Gastrocnemius medialis (tissue), 4 donors: ENCODE measurements around the gene MICU1. TPM values are rescaled to one million over a fixed set of nuclear protein-coding genes. Genes with fewer than 3 reads are reported as not detected.

ENCODE experiments used
- ATAC-seq, 2 donors: fragments of 150-250 bp; one replicate each; pipeline ENCODE4 v1.9.1; 2016
- DNase-seq, 2 donors: peaks; one replicate each; pipeline ENCODE4 v3.0.0-alpha.2; 2019
- H3K27ac ChIP-seq, 4 donors: fragments of 200-600 bp; sonication (generic); 1 replicate in 1 of 4; 2 replicates in 3 of 4; pipeline ENCODE4 v1.5.1; 2016 to 2018; ENCODE audit warnings: mild to moderate bottlenecking in 2 of 4, moderate library complexity in 1 of 4
- H3K27me3 ChIP-seq, 3 donors: fragments of 200-600 bp; sonication (generic) in 2 of 3; 1 replicate in 1 of 3; 2 replicates in 2 of 3; pipeline versions ENCODE4 v1.5.1 to v1.6.0; 2016 to 2019; ENCODE audit warnings: mild to moderate bottlenecking in 1 of 3, moderate library complexity in 1 of 3
- H3K36me3 ChIP-seq, 2 donors: fragments of 200-600 bp; sonication (generic) in 1 of 2; one replicate each; pipeline ENCODE4 v1.5.1; 2017 to 2018
- H3K4me1 ChIP-seq, 2 donors: fragments of 200-600 bp; sonication (generic) in 1 of 2; one replicate each; pipeline ENCODE4 v1.5.1; 2016 to 2017; ENCODE audit warnings: mild to moderate bottlenecking in 2 of 2
- H3K4me3 ChIP-seq, 4 donors: fragments of 200-600 bp; sonication (generic) in 3 of 4; 1 replicate in 1 of 4; 2 replicates in 3 of 4; pipeline ENCODE4 v1.5.1; 2016 to 2019; ENCODE audit warnings: mild to moderate bottlenecking in 2 of 4
- H3K9me3 ChIP-seq, 3 donors: fragments of 200-600 bp; sonication (generic) in 2 of 3; 1 replicate in 1 of 3; 2 replicates in 2 of 3; pipeline ENCODE4 v1.5.1; 2016 to 2019
- POLR2A ChIP-seq, 2 donors: fragments of 450-650 bp; IDR thresholded peaks; one replicate each; pipeline ENCODE4 v1.6.1; 2017; ENCODE audit warnings: antibody characterized with exemption in 2 of 2, mild to moderate bottlenecking in 2 of 2, moderate library complexity in 2 of 2
- in situ Hi-C, 4 donors: fragments of 200-750 bp; cut with MboI; loops; one replicate each; pipeline versions ENCODE4 v1.15.0 to v1.8.0; 2017; ENCODE audit warnings: low sequenced_read_pairs in 4 of 4
- intact Hi-C: fragments of 100-400 bp; cut with DNase I; formaldehyde crosslinking; loops from one replicate; pipeline ENCODE4 v1.15.1; 2023; ENCODE audit warnings: low total_unique reads
- total RNA-seq, 4 donors: library from RNA; depleted of rRNA; stranded (reverse); fragments of >200 nt; gene quantifications; one replicate each; pipeline versions ENCODE4 v1.1.0 to v1.2.3, GENCODE V29; 2016
- TF ChIP-seq, protein P1 (sequence below), 5 experiments: fragments of 450-650 bp in 3 of 5; fragments of 200-600 bp in 2 of 5; sonication (generic) in 2 of 5; IDR thresholded peaks in 4 of 5; conservative IDR thresholded peaks in 1 of 5; 1 replicate in 4 of 5; 2 replicates in 1 of 5; pipeline ENCODE4 v1.5.1; 2016 to 2019; ENCODE audit warnings: antibody characterized with exemption in 5 of 5, mild to moderate bottlenecking in 3 of 5, moderate library complexity in 3 of 5

The MICU1 gene
- total RNA-seq, 4 donors from 2014 or later, result 42.7 to 62.2 (median 51.9) TPM

DNA sequence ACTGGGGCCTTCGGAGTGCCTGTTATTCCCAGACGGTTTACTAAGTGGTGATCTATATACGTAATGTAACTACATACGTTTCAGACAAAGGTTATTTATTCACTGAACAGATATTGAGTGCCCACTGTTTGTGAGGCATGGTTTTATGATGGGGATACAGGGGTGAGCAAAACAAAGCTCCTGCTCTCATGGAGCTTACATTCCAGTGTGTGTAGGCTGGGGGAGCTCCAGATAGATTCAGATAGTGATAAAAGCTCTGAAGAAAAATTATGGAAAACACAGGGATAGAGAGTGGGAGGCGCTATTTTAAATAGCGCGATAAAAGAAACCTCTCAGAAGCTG, 270.7 kb downstream of the MICU1 start:
- ATAC-seq, result peak in 1 of 2 donors; percentile 2

DNA sequence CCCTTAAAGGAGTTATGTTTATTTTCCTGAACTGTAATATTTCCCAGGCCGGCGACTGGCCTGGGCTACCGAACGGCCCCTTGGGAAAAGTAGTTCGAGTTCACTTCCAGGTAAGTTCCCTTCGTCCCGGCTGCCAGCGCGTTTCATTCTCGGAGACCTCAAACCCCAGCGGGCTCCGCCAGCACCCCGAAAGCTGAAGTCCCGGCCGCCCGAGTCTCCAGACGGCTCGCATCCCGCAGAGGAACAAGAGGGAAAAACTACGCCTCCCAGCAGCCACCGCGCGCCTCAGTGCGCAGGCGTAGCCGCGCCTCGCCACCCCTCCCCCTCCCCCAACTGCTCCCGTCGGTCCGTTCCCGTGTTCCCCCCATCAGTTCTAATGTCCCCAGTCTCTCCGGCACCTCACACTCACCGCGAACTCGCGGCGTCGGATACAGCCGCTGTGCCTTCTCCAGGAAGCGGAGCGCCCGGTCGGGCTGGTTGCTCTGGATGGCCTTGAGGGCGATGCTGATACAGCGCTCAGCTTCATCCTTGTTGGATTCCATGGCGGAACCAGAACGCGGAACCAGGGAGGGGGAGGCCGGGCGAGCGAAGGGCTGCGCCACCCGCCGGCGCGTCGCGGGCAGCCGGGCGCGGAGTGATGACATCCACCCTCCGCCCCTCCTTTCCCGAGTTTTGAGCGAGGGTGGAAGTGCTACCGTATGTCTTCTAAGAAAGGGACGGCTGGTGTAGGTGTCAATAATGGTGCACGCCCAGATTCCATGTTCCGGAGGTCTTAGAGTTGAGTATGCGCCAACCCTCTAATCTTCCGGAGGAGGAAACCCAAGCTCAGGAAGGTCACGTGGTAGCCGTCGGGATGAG, 271.3 kb downstream of the MICU1 start, which contains the start of gene DNAJB12:
TSS of gene DNAJB12 (minus strand) at position 564 of the 858 bp plus-strand sequence. CDS start at position 542, 22 bp downstream.
- H3K36me3 ChIP-seq, result no peaks in the 10 kb centered on the region
- ATAC-seq (peak; percentile 85 to 87), DNase-seq (peak; percentile 75 to 85)
- in situ Hi-C loops (loop anchor here (25.0 kb wide), 3 partner anchors 333 to 808 kb away; partner anchors contain the start of genes ECD (in 4 of the 4), FAM149B1 (in 4 of the 4) and MCU (in 3 of the 4)), intact Hi-C loops (loop anchor here (5.0 kb wide), 2 partner anchors 338 to 1688 kb away; partner anchors contain the start of gene MCU)
- peak within 1 kb of the TSS; percentile 93 to 100 (median 98) for H3K27ac ChIP-seq
- TF ChIP-seq, protein P1, sequence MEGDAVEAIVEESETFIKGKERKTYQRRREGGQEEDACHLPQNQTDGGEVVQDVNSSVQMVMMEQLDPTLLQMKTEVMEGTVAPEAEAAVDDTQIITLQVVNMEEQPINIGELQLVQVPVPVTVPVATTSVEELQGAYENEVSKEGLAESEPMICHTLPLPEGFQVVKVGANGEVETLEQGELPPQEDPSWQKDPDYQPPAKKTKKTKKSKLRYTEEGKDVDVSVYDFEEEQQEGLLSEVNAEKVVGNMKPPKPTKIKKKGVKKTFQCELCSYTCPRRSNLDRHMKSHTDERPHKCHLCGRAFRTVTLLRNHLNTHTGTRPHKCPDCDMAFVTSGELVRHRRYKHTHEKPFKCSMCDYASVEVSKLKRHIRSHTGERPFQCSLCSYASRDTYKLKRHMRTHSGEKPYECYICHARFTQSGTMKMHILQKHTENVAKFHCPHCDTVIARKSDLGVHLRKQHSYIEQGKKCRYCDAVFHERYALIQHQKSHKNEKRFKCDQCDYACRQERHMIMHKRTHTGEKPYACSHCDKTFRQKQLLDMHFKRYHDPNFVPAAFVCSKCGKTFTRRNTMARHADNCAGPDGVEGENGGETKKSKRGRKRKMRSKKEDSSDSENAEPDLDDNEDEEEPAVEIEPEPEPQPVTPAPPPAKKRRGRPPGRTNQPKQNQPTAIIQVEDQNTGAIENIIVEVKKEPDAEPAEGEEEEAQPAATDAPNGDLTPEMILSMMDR (IDR thresholded peaks at IDR 0.05 in 4 of 5, conservative IDR thresholded peaks at IDR 0.05 in 1 of 5), result peak in 1 of 5 experiments; percentile 13
- peak; percentile 74 to 81 for TF ChIP-seq POLR2A (IDR thresholded peaks at IDR 0.05)
- H3K9me3 ChIP-seq, result no peaks in the 10 kb centered on the region
- no peaks in the 10 kb centered on the region for H3K27me3 ChIP-seq
- peaks cover 20 to 24% of the 10 kb centered on the region in 2 donors for H3K4me1 ChIP-seq
- H3K4me3 ChIP-seq, result peak within 1 kb of the TSS; percentile 83 to 95 (median 86)

More for the DNA sequence above, 270.7 kb downstream of the MICU1 start:
- no peaks in the 10 kb centered on the region for H3K36me3 ChIP-seq
- H3K4me3 ChIP-seq, result peak overlapping the region; percentile 83 to 95 (median 86)
- H3K27ac ChIP-seq, result peak overlapping the region; percentile 93 to 100 (median 98)
- in situ Hi-C loops (loop anchor here (25.0 kb wide), 3 partner anchors 332 to 807 kb away; partner anchors contain the start of genes ECD (in 4 of the 4), FAM149B1 (in 4 of the 4) and MCU (in 3 of the 4)), intact Hi-C loops (loop anchor here (5.0 kb wide), 1 partner anchor 337 kb away; the partner anchor contains the start of gene MCU)
- no peaks in the 10 kb centered on the region for H3K27me3 ChIP-seq
- H3K4me1 ChIP-seq, result peaks cover 20 to 24% of the 10 kb centered on the region in 2 donors
- no peaks in the 10 kb centered on the region for H3K9me3 ChIP-seq
- DNase-seq, result no peak
- TF ChIP-seq, protein P1 (IDR thresholded peaks at IDR 0.05 in 4 of 5, conservative IDR thresholded peaks at IDR 0.05 in 1 of 5), result no peak
- no peak for TF ChIP-seq POLR2A (IDR thresholded peaks at IDR 0.05)

GRCh38 chr10:72353965-72354355, 271.9 kb downstream of the MICU1 start:
- in situ Hi-C loops (loop anchor here (25.0 kb wide), 3 partner anchors 333 to 808 kb away; partner anchors contain the start of genes ECD (in 4 of the 4), FAM149B1 (in 4 of the 4) and MCU (in 3 of the 4)), intact Hi-C loops (loop anchor here (5.0 kb wide), 1 partner anchor 1688 kb away; no protein-coding TSS in a partner anchor)
- ATAC-seq, result peak; percentile 24 to 34
- peak in 1 of 2 donors; percentile 35 for DNase-seq
- Histone ChIP-seq H3K27me3 (no peaks in the 10 kb centered on the region), H3K4me1 (peaks cover 20 to 24% of the 10 kb centered on the region in 2 donors), H3K36me3 (no peaks in the 10 kb centered on the region), H3K9me3 (no peaks in the 10 kb centered on the region), H3K4me3 (peak overlapping the region; percentile 83 to 95 (median 86)), H3K27ac (peak overlapping the region; percentile 93 to 100 (median 98))
- TF ChIP-seq, protein P1 (IDR thresholded peaks at IDR 0.05 in 4 of 5, conservative IDR thresholded peaks at IDR 0.05 in 1 of 5), result no peak
- TF ChIP-seq POLR2A (IDR thresholded peaks at IDR 0.05), result no peak

DNA sequence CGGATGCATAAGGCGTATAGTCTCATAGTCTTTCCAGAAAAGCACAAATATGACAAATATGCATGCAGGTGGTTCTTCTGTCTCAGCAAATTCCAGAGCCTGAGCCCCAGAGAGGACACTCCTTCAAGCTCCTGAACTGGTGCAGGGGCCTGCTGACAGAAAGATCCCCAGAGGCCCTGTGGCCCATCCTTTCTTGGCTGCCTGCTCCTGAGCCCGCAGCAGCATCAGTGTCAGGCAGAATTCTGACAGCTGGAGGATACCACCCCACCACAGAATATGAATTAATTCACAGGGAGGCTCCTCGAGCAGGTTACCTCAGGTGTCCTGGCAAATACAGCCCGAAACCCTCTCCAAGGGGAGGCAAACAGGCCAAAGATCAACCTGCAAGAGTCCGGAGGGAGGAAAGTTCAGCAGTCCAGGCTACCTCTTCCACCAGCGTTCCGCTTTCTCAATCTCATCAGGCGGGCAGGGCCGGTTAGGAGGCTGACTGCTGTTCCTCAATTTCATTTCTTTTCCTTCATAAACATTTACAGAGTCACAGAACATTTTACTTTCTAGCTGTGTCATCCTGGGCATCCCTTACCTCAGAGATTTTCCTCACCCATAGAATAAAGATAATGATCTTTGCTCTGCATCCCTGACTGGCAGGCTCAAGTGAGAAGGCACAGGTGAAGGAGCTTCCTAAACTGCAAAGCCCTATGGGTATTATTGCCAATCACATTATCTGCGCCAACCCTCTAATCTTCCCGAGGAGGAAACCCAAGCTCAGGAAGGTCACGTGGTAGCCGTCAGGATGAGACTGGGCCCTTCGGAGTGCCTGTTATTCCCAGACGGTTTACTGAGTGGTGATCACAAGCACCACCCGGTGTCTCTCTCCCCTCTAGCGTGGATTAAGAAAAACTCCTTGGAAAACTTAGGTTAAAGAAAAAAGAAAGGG, 272.6 kb downstream of the MICU1 start:
- H3K27me3 ChIP-seq, result no peaks in the 10 kb centered on the region
- in situ Hi-C loops, result loop anchor here (25.0 kb wide), 3 partner anchors 334 to 809 kb away; partner anchors contain the start of genes ECD (in 4 of the 4), FAM149B1 (in 4 of the 4) and MCU (in 3 of the 4)
- intact Hi-C loops, result loop anchor here (5.0 kb wide), 1 partner anchor 1689 kb away; no protein-coding TSS in a partner anchor
- peak overlapping the region; percentile 83 to 95 (median 86) for H3K4me3 ChIP-seq
- DNase-seq (peak in 1 of 2 donors; percentile 68), ATAC-seq (peak; percentile 48 to 53)
- H3K9me3 ChIP-seq, result no peaks in the 10 kb centered on the region
- peaks cover 20 to 24% of the 10 kb centered on the region in 2 donors for H3K4me1 ChIP-seq
- H3K27ac ChIP-seq, result peak overlapping the region; percentile 93 to 100 (median 98)
- H3K36me3 ChIP-seq, result peaks cover 0 to 6% of the 10 kb centered on the region in 2 donors
- TF ChIP-seq, protein P1 (IDR thresholded peaks at IDR 0.05 in 4 of 5, conservative IDR thresholded peaks at IDR 0.05 in 1 of 5), result no peak
- TF ChIP-seq POLR2A (IDR thresholded peaks at IDR 0.05), result peak; percentile 66 to 81
